HG03097 (cell line): ENCODE results near the gene NR0B1.

Source experiments
- ATAC-seq: cut with Tn5 transposase; IDR thresholded peaks from one replicate; pipeline ENCODE4 v1.9.1; 2021; ENCODE audit not compliant: unreplicated experiment, low FRiP score

Gene NR0B1

GRCh38 chrX:30309139-30309571 is at the start of gene NR0B1:
Gene NR0B1 (minus strand): TSS chrX:30309390. CDS start chrX:30309363, 27 bp downstream.
- no peak for ATAC-seq

GRCh38 chrX:30349946-30350345 is 40.8 kb upstream of the NR0B1 start:
- ATAC-seq = no peak

GRCh38 chrX:30343206-30343605 is 34.0 kb upstream of the NR0B1 start:
- no peak for ATAC-seq

- no peak for ATAC-seq
Measured at GRCh38 chrX:30340753-30341152, 31.6 kb upstream of the NR0B1 start.

- no peak for ATAC-seq
Measured at GRCh38 chrX:30327762-30328161, 18.6 kb upstream of the NR0B1 start.

- ATAC-seq = no peak
Measured at GRCh38 chrX:30317308-30317707, 8.1 kb upstream of the NR0B1 start.

GRCh38 chrX:30313322-30313721 is 4.1 kb upstream of the NR0B1 start:
- no peak for ATAC-seq

GRCh38 chrX:30312858-30313257 is 3.7 kb upstream of the NR0B1 start:
- no peak for ATAC-seq

- ATAC-seq = no peak
Measured at GRCh38 chrX:30310429-30311206, 1.4 kb upstream of the NR0B1 start.

- ATAC-seq = no peak
Measured at GRCh38 chrX:30308263-30309138, 689 bp downstream of the NR0B1 start.

GRCh38 chrX:30307466-30307865 is 1.7 kb downstream of the NR0B1 start:
- no peak for ATAC-seq

GRCh38 chrX:30304866-30305265 is 4.3 kb downstream of the NR0B1 start:
- no peak for ATAC-seq

GRCh38 chrX:30302956-30303355 is 6.2 kb downstream of the NR0B1 start:
- ATAC-seq = no peak

- no peak for ATAC-seq
Measured at GRCh38 chrX:30301963-30302362, 7.2 kb downstream of the NR0B1 start.

- no peak for ATAC-seq
Measured at GRCh38 chrX:30301208-30301607, 8.0 kb downstream of the NR0B1 start.

- ATAC-seq = no peak
Measured at GRCh38 chrX:30296408-30297254, 12.6 kb downstream of the NR0B1 start.

- no peak for ATAC-seq
Measured at GRCh38 chrX:30283456-30284200, 25.6 kb downstream of the NR0B1 start.

- ATAC-seq = no peak
Measured at GRCh38 chrX:30282527-30282926, 26.7 kb downstream of the NR0B1 start.

GRCh38 chrX:30280428-30280827 is 28.8 kb downstream of the NR0B1 start:
- no peak for ATAC-seq

GRCh38 chrX:30278365-30278764 is 30.8 kb downstream of the NR0B1 start:
- no peak for ATAC-seq
